Osteocyte (in vitro differentiated cells): ENCODE results near the gene SLC23A2. TPM values are rescaled to one million over a fixed set of nuclear protein-coding genes. Genes with fewer than 3 reads are reported as not detected.
"Not testable (repeated sequence)": the region's sequence is repeated elsewhere in the genome, so short reads cannot be mapped to it uniquely, and the experiment has no call there.

Experiments
- DNase-seq: peaks from one replicate; pipeline ENCODE4 v3.0.0; 2021; ENCODE audit warnings: mixed read lengths; ENCODE audit not compliant: unreplicated experiment; ENCODE audit errors: extremely low spot score
- H3K27ac Mint-ChIP-seq: one replicate; pipeline ENCODE4 v1.8.0; 2021; ENCODE audit warnings: mild to moderate bottlenecking, mixed read lengths; ENCODE audit not compliant: unreplicated experiment
- H3K27me3 Mint-ChIP-seq: one replicate; pipeline ENCODE4 v1.8.0; 2021; ENCODE audit warnings: mixed read lengths; ENCODE audit not compliant: unreplicated experiment
- H3K36me3 Mint-ChIP-seq: one replicate; pipeline ENCODE4 v1.8.0; 2021; ENCODE audit warnings: mixed read lengths; ENCODE audit not compliant: unreplicated experiment
- H3K4me1 Mint-ChIP-seq: one replicate; pipeline ENCODE4 v1.8.0; 2021; ENCODE audit warnings: mixed read lengths; ENCODE audit not compliant: unreplicated experiment
- H3K4me3 Mint-ChIP-seq: one replicate; pipeline ENCODE4 v1.8.0; 2021; ENCODE audit warnings: mild to moderate bottlenecking, moderate library complexity, mixed read lengths; ENCODE audit not compliant: unreplicated experiment
- H3K9me3 Mint-ChIP-seq: one replicate; pipeline ENCODE4 v1.8.0; 2021; ENCODE audit warnings: mixed read lengths; ENCODE audit not compliant: unreplicated experiment
- CTCF ChIP-seq: fragments of 200-600 bp; sonication (generic); IDR thresholded peaks from 2 replicates; pipeline ENCODE4 v1.5.0; 2021; ENCODE audit warnings: antibody characterized with exemption, mild to moderate bottlenecking, moderate library complexity
- total RNA-seq: library from RNA; stranded (reverse); gene quantifications from 2 replicates; pipeline ENCODE4 v1.2.1, GENCODE V29; 2021

The SLC23A2 gene
- total RNA-seq, 1 donor from 2014 or later = 23.1 TPM

- H3K36me3 Mint-ChIP-seq = no peaks in the 10 kb centered on the region
- no peak for DNase-seq
- H3K9me3 Mint-ChIP-seq = no peaks in the 10 kb centered on the region
- peaks cover 3% of the 10 kb centered on the region for H3K27me3 Mint-ChIP-seq
- no peak for TF ChIP-seq CTCF
- peak overlapping the region; percentile 43 for H3K27ac Mint-ChIP-seq
- H3K4me3 Mint-ChIP-seq = no peak overlapping the region
- H3K4me1 Mint-ChIP-seq = peaks cover 28% of the 10 kb centered on the region
These were observed 32.3 kb upstream of the SLC23A2 start for GRCh38 chr20:5033566-5033965.

- not testable (repeated sequence) for H3K36me3 Mint-ChIP-seq, DNase-seq, H3K9me3 Mint-ChIP-seq, H3K27ac Mint-ChIP-seq, H3K27me3 Mint-ChIP-seq, H3K4me3 Mint-ChIP-seq
- H3K4me1 Mint-ChIP-seq = peaks cover 28% of the 10 kb centered on the region
These were observed 30.4 kb upstream of the SLC23A2 start for GRCh38 chr20:5031701-5032100.

- no peak overlapping the region for H3K27ac Mint-ChIP-seq
These were observed 29.9 kb upstream of the SLC23A2 start for GRCh38 chr20:5031206-5031557.

GRCh38 chr20:5030348-5031205, 29.3 kb upstream of the SLC23A2 start:
- no peaks in the 10 kb centered on the region for H3K9me3 Mint-ChIP-seq
- H3K27me3 Mint-ChIP-seq = no peaks in the 10 kb centered on the region
- H3K4me1 Mint-ChIP-seq = peaks cover 28% of the 10 kb centered on the region
- no peak for DNase-seq
- no peak overlapping the region for H3K27ac Mint-ChIP-seq
- no peaks in the 10 kb centered on the region for H3K36me3 Mint-ChIP-seq
- no peak overlapping the region for H3K4me3 Mint-ChIP-seq
- TF ChIP-seq CTCF = no peak

More at GRCh38 chr20:5031206-5031557, 29.9 kb upstream of the SLC23A2 start:
- no peak for DNase-seq
- no peak for TF ChIP-seq CTCF
- no peaks in the 10 kb centered on the region for H3K9me3 Mint-ChIP-seq
- no peak overlapping the region for H3K4me3 Mint-ChIP-seq
- peaks cover 28% of the 10 kb centered on the region for H3K4me1 Mint-ChIP-seq
- H3K36me3 Mint-ChIP-seq = no peaks in the 10 kb centered on the region
- H3K27me3 Mint-ChIP-seq = no peaks in the 10 kb centered on the region

GRCh38 chr20:5028258-5029059, 27.1 kb upstream of the SLC23A2 start:
- H3K4me1 Mint-ChIP-seq = peaks cover 25% of the 10 kb centered on the region
- not testable (repeated sequence) for H3K27ac Mint-ChIP-seq, H3K4me3 Mint-ChIP-seq, H3K36me3 Mint-ChIP-seq, DNase-seq, H3K9me3 Mint-ChIP-seq, H3K27me3 Mint-ChIP-seq

- H3K9me3 Mint-ChIP-seq = no peaks in the 10 kb centered on the region
- no peak overlapping the region for H3K27ac Mint-ChIP-seq
- no peaks in the 10 kb centered on the region for H3K27me3 Mint-ChIP-seq
- no peak for DNase-seq
- H3K4me1 Mint-ChIP-seq = peaks cover 11% of the 10 kb centered on the region
- H3K36me3 Mint-ChIP-seq = no peaks in the 10 kb centered on the region
- H3K4me3 Mint-ChIP-seq = no peak overlapping the region
- no peak for TF ChIP-seq CTCF
These were observed 23.7 kb upstream of the SLC23A2 start for GRCh38 chr20:5024982-5025381.
